NT2/D1 (cell line): Measurements from ENCODE around the gene TNFAIP6.

Experiments
- SUZ12 ChIP-seq: IDR thresholded peaks from 2 replicates; pipeline ENCODE4 v1.6.1; 2011; ENCODE audit not compliant: insufficient read length, insufficient read depth; ENCODE audit errors: extremely low read depth
- YY1 ChIP-seq: IDR thresholded peaks from 2 replicates; pipeline ENCODE4 v1.6.1; 2011; ENCODE audit not compliant: insufficient read length, insufficient read depth
- ZNF274 ChIP-seq: IDR thresholded peaks from 2 replicates; pipeline ENCODE4 v1.6.1; 2011; ENCODE audit warnings: mild to moderate bottlenecking, low read depth, low read length

DNA sequence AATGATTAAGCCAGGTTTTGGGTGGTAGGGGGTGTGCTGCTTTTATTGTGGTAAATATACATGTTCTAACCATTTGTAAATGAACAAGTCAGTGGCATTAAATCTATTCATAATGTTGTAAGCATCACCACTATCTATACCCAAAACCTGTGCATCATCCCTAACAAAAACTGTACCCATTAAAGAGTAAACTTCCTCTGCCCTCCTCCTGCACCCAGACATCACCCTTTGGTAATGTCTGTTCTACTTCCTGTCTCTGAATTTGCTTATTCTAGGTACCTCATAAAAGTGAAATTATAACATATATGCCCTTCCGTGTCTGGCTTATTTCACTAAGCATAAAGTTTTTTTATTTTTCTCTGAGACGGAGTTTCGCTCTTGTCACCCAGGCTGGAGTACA lies 66.4 kb downstream of the TNFAIP6 start:
- TF ChIP-seq YY1 (no peak), SUZ12 (no peak), ZNF274 (no peak)
